ENCODE measurements around the gene ETV5. TPM values are rescaled to one million over a fixed set of nuclear protein-coding genes. Genes with fewer than 3 reads are reported as not detected.

The ETV5 gene
- polyA plus RNA-seq, 1 donor from 2014 or later = 0.30 TPM

- Histone ChIP-seq H3K27me3 (ENCODE audit: insufficient read depth, low read depth, low read length) (no peaks in the 10 kb centered on the region), H4K20me1 (ENCODE audit: insufficient read depth) (no peaks in the 10 kb centered on the region), H3K4me2 (ENCODE audit: low read length) (no peak overlapping the region), H3K79me2 (replicated peaks; ENCODE audit: insufficient read depth, low read length) (no peaks in the 10 kb centered on the region), H3F3A (ENCODE audit: insufficient read depth, low read length, poor library complexity, severe bottlenecking) (no peaks in the 10 kb centered on the region), H3K9me3 (ENCODE audit: low read length) (peaks cover 3% of the 10 kb centered on the region), H2AFZ (ENCODE audit: low read depth, low read length) (no peak overlapping the region), H3K9me2 (ENCODE audit: insufficient read depth, low read length) (no peaks in the 10 kb centered on the region), H3K27ac (ENCODE audit: low read length) (no peak overlapping the region), H3K36me3 (ENCODE audit: insufficient read depth, low read length) (no peaks in the 10 kb centered on the region), H3K9ac (ENCODE audit: low read length) (no peak overlapping the region), H3K4me3 (ENCODE audit: low read length) (no peak overlapping the region)
- TF ChIP-seq, protein P1, sequence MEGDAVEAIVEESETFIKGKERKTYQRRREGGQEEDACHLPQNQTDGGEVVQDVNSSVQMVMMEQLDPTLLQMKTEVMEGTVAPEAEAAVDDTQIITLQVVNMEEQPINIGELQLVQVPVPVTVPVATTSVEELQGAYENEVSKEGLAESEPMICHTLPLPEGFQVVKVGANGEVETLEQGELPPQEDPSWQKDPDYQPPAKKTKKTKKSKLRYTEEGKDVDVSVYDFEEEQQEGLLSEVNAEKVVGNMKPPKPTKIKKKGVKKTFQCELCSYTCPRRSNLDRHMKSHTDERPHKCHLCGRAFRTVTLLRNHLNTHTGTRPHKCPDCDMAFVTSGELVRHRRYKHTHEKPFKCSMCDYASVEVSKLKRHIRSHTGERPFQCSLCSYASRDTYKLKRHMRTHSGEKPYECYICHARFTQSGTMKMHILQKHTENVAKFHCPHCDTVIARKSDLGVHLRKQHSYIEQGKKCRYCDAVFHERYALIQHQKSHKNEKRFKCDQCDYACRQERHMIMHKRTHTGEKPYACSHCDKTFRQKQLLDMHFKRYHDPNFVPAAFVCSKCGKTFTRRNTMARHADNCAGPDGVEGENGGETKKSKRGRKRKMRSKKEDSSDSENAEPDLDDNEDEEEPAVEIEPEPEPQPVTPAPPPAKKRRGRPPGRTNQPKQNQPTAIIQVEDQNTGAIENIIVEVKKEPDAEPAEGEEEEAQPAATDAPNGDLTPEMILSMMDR (IDR thresholded peaks at IDR 0.05; ENCODE audit: poor library complexity, severe bottlenecking) = no peak
- TF ChIP-seq SMC3 (conservative IDR thresholded peaks at IDR 0.05; ENCODE audit: poor library complexity) = no peak
Measured at GRCh38 chr3:186077466-186077865, 31.4 kb downstream of the ETV5 start.

GRCh38 chr3:186075931-186076567 lies 32.8 kb downstream of the ETV5 start:
- H3F3A ChIP-seq (ENCODE audit: insufficient read depth, low read length, poor library complexity, severe bottlenecking) = no peaks in the 10 kb centered on the region
- H4K20me1 ChIP-seq (ENCODE audit: insufficient read depth) = no peaks in the 10 kb centered on the region
- H3K9ac ChIP-seq (ENCODE audit: low read length) = no peak overlapping the region
- H3K9me3 ChIP-seq (ENCODE audit: low read length) = peaks cover 3% of the 10 kb centered on the region
- no peak overlapping the region for H3K4me3 ChIP-seq (ENCODE audit: low read length)
- no peak overlapping the region for H3K27ac ChIP-seq (ENCODE audit: low read length)
- no peaks in the 10 kb centered on the region for H3K36me3 ChIP-seq (ENCODE audit: insufficient read depth, low read length)
- no peaks in the 10 kb centered on the region for H3K27me3 ChIP-seq (ENCODE audit: insufficient read depth, low read depth, low read length)
- no peaks in the 10 kb centered on the region for H3K79me2 ChIP-seq (replicated peaks; ENCODE audit: insufficient read depth, low read length)
- H3K9me2 ChIP-seq (ENCODE audit: insufficient read depth, low read length) = no peaks in the 10 kb centered on the region
- no peak overlapping the region for H3K4me2 ChIP-seq (ENCODE audit: low read length)
- H2AFZ ChIP-seq (ENCODE audit: low read depth, low read length) = no peak overlapping the region
- TF ChIP-seq EZH2 (IDR thresholded peaks at IDR 0.05; ENCODE audit: borderline replicate concordance, insufficient read depth, low read length, poor library complexity, severe bottlenecking) (no peak), EP300 (conservative IDR thresholded peaks at IDR 0.05; ENCODE audit: poor library complexity, severe bottlenecking) (no peak), RAD21 (conservative IDR thresholded peaks at IDR 0.05) (no peak), REST (IDR thresholded peaks at IDR 0.05; ENCODE audit: borderline replicate concordance) (no peak), TAF1 (IDR thresholded peaks at IDR 0.05; ENCODE audit: low read depth) (no peak), SMC3 (conservative IDR thresholded peaks at IDR 0.05; ENCODE audit: poor library complexity) (no peak), MXI1 (conservative IDR thresholded peaks at IDR 0.05; ENCODE audit: poor library complexity, severe bottlenecking) (no peak), POLR2AphosphoS5 (IDR thresholded peaks at IDR 0.05) (no peak)
- TF ChIP-seq, protein P1 (IDR thresholded peaks at IDR 0.05; ENCODE audit: poor library complexity, severe bottlenecking) = no peak
